Esophagus squamous epithelium (tissue), 5 donors: ENCODE measurements around the gene GINS2. TPM values are rescaled to one million over a fixed set of nuclear protein-coding genes. Genes with fewer than 3 reads are reported as not detected.

Experiments used
- DNase-seq: peaks from one replicate; lab custom pipeline; 2025; lab: John Stamatoyannopoulos, UW
- H3K27ac ChIP-seq, 4 donors: fragments of 200-600 bp; sonication (generic); one replicate each; pipeline ENCODE4 v1.5.1; 2016 to 2019; ENCODE audit warnings: mild to moderate bottlenecking in 1 of 4
- H3K27me3 ChIP-seq, 4 donors: fragments of 200-600 bp; sonication (generic); 1 replicate in 3 of 4; 2 replicates in 1 of 4; pipeline versions ENCODE4 v1.5.1 to v1.6.0; 2017 to 2021; ENCODE audit warnings: antibody characterized with exemption in 1 of 4
- H3K36me3 ChIP-seq, 3 donors: fragments of 200-600 bp; sonication (generic); one replicate each; pipeline ENCODE4 v1.5.1; 2016 to 2019
- H3K4me1 ChIP-seq, 3 donors: fragments of 200-600 bp; sonication (generic); one replicate each; pipeline ENCODE4 v1.5.1; 2017 to 2019
- H3K4me3 ChIP-seq, 4 donors: fragments of 200-600 bp; sonication (generic); 1 replicate in 3 of 4; 2 replicates in 1 of 4; pipeline ENCODE4 v1.5.1; 2016 to 2019; ENCODE audit warnings: mild to moderate bottlenecking in 2 of 4, moderate library complexity in 1 of 4
- H3K9me3 ChIP-seq, 3 donors: fragments of 200-600 bp; sonication (generic); one replicate each; pipeline ENCODE4 v1.5.1; 2016 to 2019
- CTCF ChIP-seq, 6 experiments: fragments of 450-650 bp in 4 of 6; fragments of 200-600 bp in 2 of 6; sonication (generic) in 2 of 6; IDR thresholded peaks; one replicate each; pipeline ENCODE4 v1.5.1; 2016 to 2019; ENCODE audit warnings: antibody characterized with exemption in 6 of 6, mild to moderate bottlenecking in 4 of 6, moderate library complexity in 4 of 6
- POLR2A ChIP-seq, 4 donors: fragments of 450-650 bp; IDR thresholded peaks; one replicate each; pipeline ENCODE4 v1.6.1; 2017; ENCODE audit warnings: antibody characterized with exemption in 4 of 4, mild to moderate bottlenecking in 4 of 4, moderate library complexity in 3 of 4
- WGBS, 2 donors: methylation state at CpG; one replicate each; pipeline ENCODE4 v1.1.5; 2018; 5-methylcytosine and 5-hydroxymethylcytosine counted together
- intact Hi-C: fragments of 100-400 bp; cut with DNase I; formaldehyde crosslinking; loops from one replicate; pipeline ENCODE4 v1.15.0; 2022
- total RNA-seq, 4 donors: library from RNA; depleted of rRNA; stranded (reverse); fragments of >200 nt; gene quantifications; one replicate each; pipeline ENCODE4 v1.1.0, GENCODE V29; 2016
- donor health status: DM: yes; HTN: yes; CAD: no.

Gene GINS2
- total RNA-seq, 4 donors from 2014 or later = 2.5 to 12.6 (median 6.7) TPM

- Histone ChIP-seq H3K27me3 (no peaks in the 10 kb centered on the region), H3K4me1 (no peaks in the 10 kb centered on the region), H3K4me3 (no peak overlapping the region), H3K27ac (no peak overlapping the region), H3K36me3 (peaks cover 60 to 100% (median 66%) of the 10 kb centered on the region in 3 donors), H3K9me3 (no peaks in the 10 kb centered on the region)
- 80 to 87% methylated on average over 4 to 7 of the region's 9 CpGs for WGBS, 2 donors
- intact Hi-C loops = no loop called here
- no peak for TF ChIP-seq CTCF (IDR thresholded peaks at IDR 0.05)
- TF ChIP-seq POLR2A (IDR thresholded peaks at IDR 0.05) = no peak
- no peak for DNase-seq
Observed at GRCh38 chr16:85667261-85667660, 21.5 kb downstream of the GINS2 start.

GRCh38 chr16:85665929-85666328, 22.8 kb downstream of the GINS2 start:
- Histone ChIP-seq H3K36me3 (peaks cover 59 to 100% (median 69%) of the 10 kb centered on the region in 3 donors), H3K4me3 (no peak overlapping the region), H3K27ac (no peak overlapping the region), H3K27me3 (no peaks in the 10 kb centered on the region), H3K9me3 (no peaks in the 10 kb centered on the region), H3K4me1 (no peaks in the 10 kb centered on the region)
- intact Hi-C loops = no loop called here
- TF ChIP-seq CTCF (IDR thresholded peaks at IDR 0.05) (no peak), POLR2A (IDR thresholded peaks at IDR 0.05) (no peak)
- 63 to 69% methylated on average over 6 to 7 of the region's 13 CpGs for WGBS, 2 donors
- no peak for DNase-seq

GRCh38 chr16:85665373-85665740, 23.4 kb downstream of the GINS2 start:
- H3K27ac ChIP-seq = no peak overlapping the region
- H3K4me1 ChIP-seq = no peaks in the 10 kb centered on the region
- no peaks in the 10 kb centered on the region for H3K9me3 ChIP-seq
- H3K36me3 ChIP-seq = peaks cover 59 to 100% (median 71%) of the 10 kb centered on the region in 3 donors
- 88 to 91% methylated on average over 9 to 11 of the region's 12 CpGs for WGBS, 2 donors
- intact Hi-C loops = no loop called here
- H3K27me3 ChIP-seq = no peaks in the 10 kb centered on the region
- no peak for DNase-seq
- TF ChIP-seq CTCF (IDR thresholded peaks at IDR 0.05) (no peak), POLR2A (IDR thresholded peaks at IDR 0.05) (no peak)
- no peak overlapping the region for H3K4me3 ChIP-seq

- 86 to 87% methylated on average over 15 to 24 of the region's 27 CpGs for WGBS, 2 donors
- no peak for DNase-seq
- Histone ChIP-seq H3K4me1 (peaks cover 4% of the 10 kb centered on the region in 3 donors), H3K4me3 (no peak overlapping the region), H3K36me3 (peaks cover 59 to 100% (median 71%) of the 10 kb centered on the region in 3 donors), H3K27me3 (no peaks in the 10 kb centered on the region), H3K9me3 (no peaks in the 10 kb centered on the region), H3K27ac (no peak overlapping the region)
- intact Hi-C loops = no loop called here
- no peak for TF ChIP-seq CTCF (IDR thresholded peaks at IDR 0.05)
Observed at GRCh38 chr16:85664580-85665372, 24.0 kb downstream of the GINS2 start.

- WGBS, 2 donors = 67 to 71% methylated on average over 5 to 9 of the region's 12 CpGs
- no peak for DNase-seq
- TF ChIP-seq CTCF (IDR thresholded peaks at IDR 0.05) (no peak), POLR2A (IDR thresholded peaks at IDR 0.05) (no peak)
- Histone ChIP-seq H3K27me3 (no peaks in the 10 kb centered on the region), H3K27ac (no peak overlapping the region), H3K36me3 (peaks cover 58 to 100% (median 71%) of the 10 kb centered on the region in 3 donors), H3K4me3 (no peak overlapping the region), H3K9me3 (no peaks in the 10 kb centered on the region), H3K4me1 (peaks cover 4 to 10% (median 4%) of the 10 kb centered on the region in 3 donors)
- intact Hi-C loops = no loop called here
Observed at GRCh38 chr16:85663891-85664321, 24.8 kb downstream of the GINS2 start.
